ENCODE data around the gene ARHGEF18.

- TF ChIP-seq CTCF (CRISPR knock-in tag; IDR thresholded peaks at IDR 0.05) (no peak), NONO (IDR thresholded peaks at IDR 0.05) (no peak), NONO (CRISPR knock-in tag; conservative IDR thresholded peaks at IDR 0.05) (no peak), MAX (IDR thresholded peaks at IDR 0.05) (no peak), ZNF580 (CRISPR knock-in tag; IDR thresholded peaks at IDR 0.05; ENCODE audit: borderline replicate concordance, low read depth) (no peak), MLXIP (CRISPR knock-in tag; IDR thresholded peaks at IDR 0.05; ENCODE audit: borderline replicate concordance) (no peak), TRIM24 (CRISPR knock-in tag; IDR thresholded peaks at IDR 0.05) (no peak), HNF4A (CRISPR knock-in tag; IDR thresholded peaks at IDR 0.05) (no peak), AKAP8 (CRISPR knock-in tag; IDR thresholded peaks at IDR 0.05) (no peak), IKZF5 (CRISPR knock-in tag; IDR thresholded peaks at IDR 0.05) (no peak), SKI (IDR thresholded peaks at IDR 0.05; ENCODE audit: partially characterized antibody) (no peak), ZNF33A (CRISPR knock-in tag; IDR thresholded peaks at IDR 0.05; ENCODE audit: borderline replicate concordance) (no peak), ZNF841 (CRISPR knock-in tag; IDR thresholded peaks at IDR 0.05; ENCODE audit: borderline replicate concordance) (no peak)
These were observed 34.5 kb downstream of the ARHGEF18 start for GRCh38 chr19:7383284-7383683.

Data from HepG2 (cell line).